GM23338 (cell line): ENCODE data around the gene SLC16A7. TPM values are rescaled to one million over a fixed set of nuclear protein-coding genes. Genes with fewer than 3 reads are reported as not detected.

ENCODE experiments used
- ATAC-seq: fragments of 200-7000 bp; cut with Tn5 transposase; 3 replicates; pipeline ENCODE4 v1.9.1; 2020
- DNase-seq: peaks from one replicate; pipeline ENCODE4 v3.0.0-alpha.2; 2015; ENCODE audit warnings: low spot score
- H2AFZ ChIP-seq: fragments of 200-600 bp; sonication (generic); 2 replicates; pipeline ENCODE4 v1.8.0; 2016; ENCODE audit warnings: antibody characterized with exemption, mild to moderate bottlenecking, moderate library complexity
- H3F3A ChIP-seq: fragments of 200-600 bp; sonication (generic); replicated peaks from 2 replicates; pipeline ENCODE4 v1.8.0; 2017; ENCODE audit warnings: antibody characterized with exemption, mixed run types, low read depth
- H3K27ac ChIP-seq: fragments of 200-600 bp; sonication (generic); 2 replicates; pipeline ENCODE4 v1.6.1; 2016; ENCODE audit warnings: low read depth
- H3K27me3 ChIP-seq: fragments of 200-600 bp; sonication (generic); 2 replicates; pipeline ENCODE4 v1.8.0; 2016; ENCODE audit warnings: mild to moderate bottlenecking, mixed run types, moderate library complexity; ENCODE audit not compliant: insufficient read depth
- H3K36me3 ChIP-seq: fragments of 200-600 bp; sonication (generic); 2 replicates; pipeline ENCODE4 v1.8.0; 2016; ENCODE audit warnings: mild to moderate bottlenecking; ENCODE audit not compliant: insufficient read depth
- H3K4me1 ChIP-seq: fragments of 200-600 bp; sonication (generic); 2 replicates; pipeline ENCODE4 v1.8.0; 2016; ENCODE audit warnings: mild to moderate bottlenecking, moderate library complexity; ENCODE audit not compliant: insufficient read depth
- H3K4me2 ChIP-seq: fragments of 200-600 bp; sonication (generic); 2 replicates; pipeline ENCODE4 v1.7.1; 2017; ENCODE audit warnings: mixed run types
- H3K4me3 ChIP-seq: fragments of 200-600 bp; sonication (generic); 2 replicates; pipeline ENCODE4 v1.6.1; 2016; ENCODE audit warnings: mixed run types
- H3K79me2 ChIP-seq: fragments of 200-600 bp; sonication (generic); replicated peaks from 2 replicates; pipeline ENCODE4 v1.8.0; 2017; ENCODE audit warnings: mild to moderate bottlenecking; ENCODE audit not compliant: insufficient read depth
- H3K9me2 ChIP-seq: fragments of 200-600 bp; sonication (generic); 2 replicates; pipeline ENCODE4 v1.8.0; 2017; ENCODE audit not compliant: insufficient read depth
- H4K20me1 ChIP-seq: fragments of 200-600 bp; sonication (generic); replicated peaks from 2 replicates; pipeline ENCODE4 v1.8.0; 2017; ENCODE audit warnings: mild to moderate bottlenecking; ENCODE audit not compliant: insufficient read depth
- H3K27ac Mint-ChIP-seq: 2 replicates; pipeline ENCODE4 v1.8.0; 2020; ENCODE audit warnings: inconsistent platforms, mild to moderate bottlenecking, moderate library complexity, mixed read lengths
- H3K27me3 Mint-ChIP-seq: 3 replicates; pipeline ENCODE4 v1.8.0; 2022; ENCODE audit warnings: low read depth, mild to moderate bottlenecking, moderate library complexity, mixed read lengths, inconsistent platforms; ENCODE audit not compliant: insufficient read depth, poor library complexity
- H3K36me3 Mint-ChIP-seq: 3 replicates; pipeline ENCODE4 v1.8.0; 2021; ENCODE audit warnings: low read depth, mild to moderate bottlenecking, inconsistent platforms, moderate library complexity, mixed read lengths
- H3K4me1 Mint-ChIP-seq: 3 replicates; pipeline ENCODE4 v1.8.0; 2020; ENCODE audit warnings: mild to moderate bottlenecking, inconsistent platforms, mixed read lengths
- H3K4me3 Mint-ChIP-seq: 3 replicates; pipeline ENCODE4 v1.8.0; 2021; ENCODE audit warnings: moderate library complexity, mild to moderate bottlenecking, inconsistent platforms, mixed read lengths
- H3K9me3 Mint-ChIP-seq: 3 replicates; pipeline ENCODE4 v1.8.0; 2020; ENCODE audit warnings: moderate library complexity, mild to moderate bottlenecking, inconsistent platforms, mixed read lengths
- CREB1 ChIP-seq: fragments of 250-450 bp; sonication (Bioruptor Pico); IDR thresholded peaks from 2 replicates; pipeline ENCODE4 v1.5.0; 2020; ENCODE audit warnings: low read depth, mild to moderate bottlenecking, moderate library complexity
- CTCF ChIP-seq, 2 experiments: fragments of 200-600 bp in 1 of 2; sonication (generic) in 1 of 2; conservative IDR thresholded peaks; 2 replicates each; pipeline versions ENCODE4 v1.5.1 to v1.6.1; 2016 to 2017; ENCODE audit warnings: antibody characterized with exemption in 2 of 2, low read depth in 2 of 2, mild to moderate bottlenecking in 2 of 2, moderate library complexity in 1 of 2
- ETS1 ChIP-seq: IDR thresholded peaks from 2 replicates; pipeline ENCODE4 v1.6.1; 2016; ENCODE audit warnings: antibody characterized with exemption
- JUNB ChIP-seq: IDR thresholded peaks from one replicate; pipeline ENCODE4 v1.6.1; 2016; ENCODE audit warnings: antibody characterized with exemption; ENCODE audit not compliant: unreplicated experiment
- REST ChIP-seq: IDR thresholded peaks from one replicate; pipeline ENCODE4 v1.6.1; 2018; ENCODE audit warnings: antibody characterized with exemption; ENCODE audit not compliant: unreplicated experiment
- STAT1 ChIP-seq: IDR thresholded peaks from one replicate; pipeline ENCODE4 v1.6.1; 2016; ENCODE audit warnings: antibody characterized with exemption; ENCODE audit not compliant: unreplicated experiment
- ZNF114 ChIP-seq: fragments of 250-450 bp; sonication (Bioruptor Pico); IDR thresholded peaks from 2 replicates; pipeline ENCODE4 v1.5.0; 2020; ENCODE audit warnings: mild to moderate bottlenecking, moderate library complexity
- ZNF331 ChIP-seq: fragments of 250-450 bp; sonication (Bioruptor Pico); IDR thresholded peaks from 2 replicates; pipeline ENCODE4 v1.5.0; 2020; ENCODE audit warnings: low read depth, mild to moderate bottlenecking, moderate library complexity
- ZNF462 ChIP-seq: fragments of 250-450 bp; sonication (Bioruptor Pico); IDR thresholded peaks from 2 replicates; pipeline ENCODE4 v1.5.0; 2020; ENCODE audit warnings: mild to moderate bottlenecking, moderate library complexity
- polyA plus RNA-seq: library from polyadenylated mRNA; unstranded; fragments of >200 nt; fragmentation: Nextera tagmentation; extraction: Ambion mirVana; gene quantifications from 2 replicates; pipeline ENCODE4 v1.2.1, GENCODE V29; 2016
- total RNA-seq: library from RNA; depleted of rRNA; stranded (reverse); fragments of >200 nt; shearing (Covaris generic); gene quantifications from 2 replicates; pipeline ENCODE4 v1.2.3, GENCODE V29; 2014

SLC16A7 gene
- total and polyA plus RNA-seq, 2 experiments from 2014 or later: 2.8 to 4.3 TPM

GRCh38 chr12:59597385-59597781 lies 1.6 kb downstream of the SLC16A7 start (continued):
- no peak for TF ChIP-seq ZNF462
- no peak for TF ChIP-seq REST
- TF ChIP-seq JUNB: no peak
- no peak for TF ChIP-seq STAT1

- H3K9me3 Mint-ChIP-seq: no peaks in the 10 kb centered on the region
- TF ChIP-seq CREB1: no peak
- TF ChIP-seq CTCF (conservative IDR thresholded peaks at IDR 0.05; ENCODE audit: low read depth in 2 of 2): no peak
- TF ChIP-seq ETS1: no peak
- TF ChIP-seq REST: no peak
- no peak for TF ChIP-seq ZNF114 (CRISPR knock-in tag)
- TF ChIP-seq ZNF331 (CRISPR knock-in tag): no peak
Observed at GRCh38 chr12:59600171-59600570, 4.3 kb downstream of the SLC16A7 start.

More at GRCh38 chr12:59600171-59600570, 4.3 kb downstream of the SLC16A7 start:
- Histone ChIP-seq H3K36me3 (no peaks in the 10 kb centered on the region), H3K4me1 (peaks cover 10% of the 10 kb centered on the region), H3K4me3 (no peak overlapping the region), H3K79me2 (no peaks in the 10 kb centered on the region), H4K20me1 (no peaks in the 10 kb centered on the region), H3K27ac (no peak overlapping the region), H3K9me2 (no peaks in the 10 kb centered on the region), H2AFZ (no peak overlapping the region), H3K4me2 (no peak overlapping the region), H3K27me3 (peaks cover 11% of the 10 kb centered on the region; the same call in 1 of the 2 replicates), H3F3A (0 out of 2 replicates have a peak, but pooled peaks cover 3% of the 10 kb centered on the region)
- H3K27me3 Mint-ChIP-seq: peaks cover 13% of the 10 kb centered on the region
- ATAC-seq (no peak), DNase-seq (no peak)
- H3K4me1 Mint-ChIP-seq: peaks cover 15% of the 10 kb centered on the region
- no peaks in the 10 kb centered on the region for H3K36me3 Mint-ChIP-seq
- no peak overlapping the region for H3K4me3 Mint-ChIP-seq
- no peak overlapping the region for H3K27ac Mint-ChIP-seq
